IMR-90 (cell line): ENCODE measurements around the gene LRP3. TPM values are rescaled to one million over a fixed set of nuclear protein-coding genes. Genes with fewer than 3 reads are reported as not detected.
A peak's percentile ranks its signal among the peaks of the same experiment; 100 is the strongest.

Source experiments
- ATAC-seq: fragments of 200-7000 bp; cut with Tn5 transposase; 2 replicates; pipeline ENCODE4 v1.9.1; 2020; ENCODE audit warnings: low read depth, mild to moderate bottlenecking, moderate library complexity
- BruUV-seq: library from RNA; stranded (reverse); fragments of 400-500 nt; replicated peaks from 2 replicates; lab custom pipeline; 2021; lab: Mats Ljungman, UMichigan
- CTCF ChIA-PET: fragments of 300-600 bp; formaldehyde crosslinking; extraction: SDS; loops from one replicate; lab custom pipeline; 2021; ENCODE audit warnings: antibody characterized with exemption; lab: Yijun Ruan, JAX
- POLR2A ChIA-PET: fragments of 300-600 bp; sonication (Branson Sonifier 250); formaldehyde crosslinking; loops from one replicate; lab custom pipeline; 2022; ENCODE audit warnings: antibody characterized with exemption; ENCODE audit not compliant: unreplicated experiment; lab: Charles Lee
- DNase-seq: peaks from one replicate; pipeline ENCODE4 v3.0.0; 2013
- H2AFZ ChIP-seq: replicated peaks from 2 replicates; pipeline ENCODE3; 2013; ENCODE audit warnings: low read length, mild to moderate bottlenecking; ENCODE audit not compliant: poor library complexity
- H2AK5ac ChIP-seq: 2 replicates; pipeline ENCODE4 v1.6.1; 2013; ENCODE audit warnings: low read depth, low read length, inconsistent platforms
- H2AK9ac ChIP-seq: replicated peaks from 2 replicates; pipeline ENCODE3; 2013; ENCODE audit warnings: mild to moderate bottlenecking, low read depth, low read length, moderate library complexity; ENCODE audit not compliant: poor library complexity
- H2BK120ac ChIP-seq: 2 replicates; pipeline ENCODE4 v1.6.1; 2013; ENCODE audit warnings: low read depth, low read length, inconsistent platforms
- H2BK15ac ChIP-seq: 3 replicates; pipeline ENCODE4 v1.6.1; 2013; ENCODE audit warnings: low read depth, low read length, inconsistent platforms
- H2BK20ac ChIP-seq: 2 replicates; pipeline ENCODE4 v1.6.1; 2013; ENCODE audit warnings: low read depth, mild to moderate bottlenecking, inconsistent platforms, low read length, moderate library complexity
- H2BK5ac ChIP-seq: 2 replicates; pipeline ENCODE4 v1.6.1; 2013; ENCODE audit warnings: mild to moderate bottlenecking, low read depth, low read length, inconsistent platforms; ENCODE audit not compliant: poor library complexity, severe bottlenecking
- H3K14ac ChIP-seq: replicated peaks from 2 replicates; pipeline ENCODE4 v1.6.1; 2013; ENCODE audit warnings: low read depth, low read length, inconsistent platforms
- H3K18ac ChIP-seq: 2 replicates; pipeline ENCODE4 v1.6.1; 2013; ENCODE audit warnings: low read depth, low read length, control low read depth
- H3K23ac ChIP-seq: 2 replicates; pipeline ENCODE4 v1.6.1; 2013; ENCODE audit warnings: low read depth, low read length, inconsistent platforms
- H3K27ac ChIP-seq: 2 replicates; pipeline ENCODE4 v1.5.1; 2013; ENCODE audit warnings: mild to moderate bottlenecking, control low read depth, low read length; ENCODE audit not compliant: insufficient read depth
- H3K27me3 ChIP-seq: 2 replicates; pipeline ENCODE4 v1.6.1; 2013; ENCODE audit warnings: low read length; ENCODE audit not compliant: control insufficient read depth, insufficient read depth
- H3K36me3 ChIP-seq: 2 replicates; pipeline ENCODE4 v1.6.1; 2013; ENCODE audit warnings: low read length, mixed read lengths; ENCODE audit not compliant: control insufficient read depth, insufficient read depth
- H3K4ac ChIP-seq: 2 replicates; pipeline ENCODE4 v1.6.1; 2013; ENCODE audit warnings: low read depth, low read length, inconsistent platforms
- H3K4me1 ChIP-seq: 2 replicates; pipeline ENCODE4 v1.6.1; 2013; ENCODE audit warnings: low read length, mixed read lengths; ENCODE audit not compliant: control insufficient read depth, insufficient read depth
- H3K4me2 ChIP-seq: 2 replicates; pipeline ENCODE4 v1.6.1; 2013; ENCODE audit warnings: low read depth, mild to moderate bottlenecking, control low read depth, low read length, moderate library complexity
- H3K4me3 ChIP-seq: 2 replicates; pipeline ENCODE4 v1.5.1; 2013; ENCODE audit warnings: low read depth, mild to moderate bottlenecking, control low read depth, low read length, moderate library complexity; ENCODE audit not compliant: insufficient read depth
- H3K56ac ChIP-seq: 2 replicates; pipeline ENCODE4 v1.6.1; 2013; ENCODE audit warnings: low read length, inconsistent platforms; ENCODE audit not compliant: insufficient read depth; ENCODE audit errors: extremely low read depth
- H3K79me1 ChIP-seq, 2 experiments: 2 replicates each; pipeline ENCODE4 v1.6.1; 2013; ENCODE audit warnings: low read length in 2 of 2, inconsistent platforms in 1 of 2, low read depth in 1 of 2
- H3K9ac ChIP-seq: 2 replicates; pipeline ENCODE4 v1.6.1; 2013; ENCODE audit warnings: low read depth, low read length, control low read depth
- H3K9me1 ChIP-seq: 2 replicates; pipeline ENCODE4 v1.6.1; 2013; ENCODE audit warnings: low read length, inconsistent platforms; ENCODE audit not compliant: insufficient read depth
- H3K9me3 ChIP-seq: 2 replicates; pipeline ENCODE4 v1.6.1; 2013; ENCODE audit warnings: low read length; ENCODE audit not compliant: control insufficient read depth, insufficient read depth
- H4K20me1 ChIP-seq: 2 replicates; pipeline ENCODE4 v1.6.1; 2013; ENCODE audit warnings: low read length, inconsistent platforms; ENCODE audit not compliant: insufficient read depth
- H4K5ac ChIP-seq: 2 replicates; pipeline ENCODE4 v1.6.1; 2013; ENCODE audit warnings: mild to moderate bottlenecking, low read depth, low read length, control low read depth
- H4K8ac ChIP-seq, 2 experiments: 2 replicates each; pipeline ENCODE4 v1.6.1; 2013; ENCODE audit warnings: low read depth in 2 of 2, low read length in 2 of 2, control low read depth in 1 of 2, inconsistent platforms in 1 of 2
- H4K91ac ChIP-seq: 2 replicates; pipeline ENCODE4 v1.6.1; 2013; ENCODE audit warnings: low read depth, low read length, inconsistent platforms; ENCODE audit not compliant: insufficient read depth
- BHLHE40 ChIP-seq: fragments of 150-350 bp; IDR thresholded peaks from 2 replicates; pipeline ENCODE4 v1.6.1; 2016; ENCODE audit warnings: mild to moderate bottlenecking, low read depth, low read length
- CEBPB ChIP-seq: IDR thresholded peaks from 2 replicates; pipeline ENCODE4 v1.6.1; 2012; ENCODE audit warnings: low read depth, low read length, improper control_type of control experiment
- MAFK ChIP-seq: IDR thresholded peaks from 2 replicates; pipeline ENCODE4 v1.6.1; 2012; ENCODE audit warnings: low read depth, low read length, improper control_type of control experiment
- MAZ ChIP-seq: IDR thresholded peaks from 2 replicates; pipeline ENCODE4 v1.6.1; 2012; ENCODE audit warnings: low read depth, mild to moderate bottlenecking, low read length, improper control_type of control experiment, moderate library complexity, borderline replicate concordance
- MXI1 ChIP-seq: IDR thresholded peaks from 2 replicates; pipeline ENCODE4 v1.6.1; 2012; ENCODE audit warnings: low read depth, mild to moderate bottlenecking, low read length, moderate library complexity, borderline replicate concordance
- RCOR1 ChIP-seq: IDR thresholded peaks from 2 replicates; pipeline ENCODE4 v1.6.1; 2012; ENCODE audit warnings: mild to moderate bottlenecking, low read length, improper control_type of control experiment; ENCODE audit not compliant: insufficient replicate concordance
- RFX5 ChIP-seq: IDR thresholded peaks from 2 replicates; pipeline ENCODE4 v1.8.0; 2012; ENCODE audit warnings: low read depth, mild to moderate bottlenecking, low read length, moderate library complexity
- SMC3 ChIP-seq: fragments of 150-350 bp; IDR thresholded peaks from 2 replicates; pipeline ENCODE4 v1.6.1; 2016; ENCODE audit warnings: low read depth, mild to moderate bottlenecking, antibody characterized with exemption, low read length, moderate library complexity
- WGBS, 2 experiments: methylation state at CpG; one replicate each; pipeline versions ENCODE4 v1.1.5 to v1.1.7; 2013; ENCODE audit warnings: missing lambda C conversion rate in 2 of 2; ENCODE audit not compliant: insufficient read length in 1 of 2; ENCODE audit errors: extremely low coverage in 2 of 2; 5-methylcytosine and 5-hydroxymethylcytosine counted together
- dilution Hi-C: fragments of 300-500 bp; cut with HindIII; formaldehyde crosslinking; loops from one replicate; pipeline ENCODE4 v1.14.3; 2018; ENCODE audit warnings: low sequenced_read_pairs; ENCODE audit not compliant: unreplicated experiment
- in situ Hi-C: fragments of 300-500 bp; cut with MboI; formaldehyde crosslinking; loops from 3 replicates; pipeline ENCODE4 v1.14.3; 2019; ENCODE audit warnings: low sequenced_read_pairs, inconsistent platforms, mixed read lengths
- intact Hi-C: fragments of 100-400 bp; cut with micrococcal nuclease; formaldehyde crosslinking; loops from 2 replicates; pipeline ENCODE4 v1.10.0; 2022
- polyA plus RNA-seq, 3 experiments: library from polyadenylated mRNA; depleted of rRNA; stranded (reverse); fragments of >200 nt; gene quantifications; 2 replicates each; pipeline ENCODE4 v1.2.3, GENCODE V29; 2012; ENCODE audit warnings: low replicate concordance in 1 of 3
- total RNA-seq: library from RNA; depleted of rRNA; stranded (reverse); fragments of >200 nt; gene quantifications from 2 replicates; pipeline ENCODE4 v1.2.3, GENCODE V29; 2012
- TF ChIP-seq, protein P1 (sequence below): fragments of 150-350 bp; IDR thresholded peaks from 2 replicates; pipeline ENCODE4 v1.6.1; 2017; ENCODE audit warnings: mild to moderate bottlenecking, antibody characterized with exemption, low read length, low read depth
- TF ChIP-seq, protein P2 (sequence below): conservative IDR thresholded peaks from 2 replicates; pipeline ENCODE4 v1.5.1; 2012; ENCODE audit warnings: mild to moderate bottlenecking, low read depth, low read length, improper control_type of control experiment

The LRP3 gene
- total and polyA plus RNA-seq, 2 of the 4 experiments (the other 2 are of a cell fraction): 8.4 to 20.2 TPM

DNA sequence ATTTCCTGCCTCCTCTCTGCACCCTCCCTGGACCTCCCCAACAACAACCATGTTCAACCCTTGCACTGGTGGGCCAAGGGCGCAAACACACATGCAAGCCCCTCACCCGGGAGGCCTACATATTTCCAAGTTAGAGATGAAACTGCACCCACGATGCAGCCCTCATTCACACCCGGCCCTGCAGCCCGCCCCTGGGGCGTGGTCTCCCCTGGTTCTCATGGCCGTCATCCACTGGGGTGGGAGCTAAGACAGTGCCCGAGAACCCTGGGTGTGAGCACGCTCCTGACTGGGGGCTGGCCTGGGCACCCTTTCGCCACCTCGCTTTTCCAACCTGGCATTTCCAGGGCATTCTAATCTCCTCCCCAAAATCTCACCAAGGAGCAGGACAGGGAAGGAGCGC is 38.5 kb downstream of the LRP3 start:
- H3K4me1 ChIP-seq: no peaks in the 10 kb centered on the region
- H2BK120ac ChIP-seq: no peak overlapping the region
- POLR2A ChIA-PET: no interaction called here
- no peaks in the 10 kb centered on the region for H3K79me1 ChIP-seq
- H4K91ac ChIP-seq: no peak overlapping the region
- dilution Hi-C loops: no loop called here
- no peak overlapping the region for H4K5ac ChIP-seq
- in situ Hi-C loops: loop anchor here (10.0 kb wide), 1 partner anchor 532 kb away; no protein-coding TSS in a partner anchor
- TF ChIP-seq MAZ (no peak), RCOR1 (no peak), MXI1 (no peak), MAFK (no peak), BHLHE40 (no peak), RFX5 (no peak), SMC3 (no peak), CEBPB (no peak)
- TF ChIP-seq, protein P1, sequence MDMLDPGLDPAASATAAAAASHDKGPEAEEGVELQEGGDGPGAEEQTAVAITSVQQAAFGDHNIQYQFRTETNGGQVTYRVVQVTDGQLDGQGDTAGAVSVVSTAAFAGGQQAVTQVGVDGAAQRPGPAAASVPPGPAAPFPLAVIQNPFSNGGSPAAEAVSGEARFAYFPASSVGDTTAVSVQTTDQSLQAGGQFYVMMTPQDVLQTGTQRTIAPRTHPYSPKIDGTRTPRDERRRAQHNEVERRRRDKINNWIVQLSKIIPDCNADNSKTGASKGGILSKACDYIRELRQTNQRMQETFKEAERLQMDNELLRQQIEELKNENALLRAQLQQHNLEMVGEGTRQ: no peak
- TF ChIP-seq, protein P2, sequence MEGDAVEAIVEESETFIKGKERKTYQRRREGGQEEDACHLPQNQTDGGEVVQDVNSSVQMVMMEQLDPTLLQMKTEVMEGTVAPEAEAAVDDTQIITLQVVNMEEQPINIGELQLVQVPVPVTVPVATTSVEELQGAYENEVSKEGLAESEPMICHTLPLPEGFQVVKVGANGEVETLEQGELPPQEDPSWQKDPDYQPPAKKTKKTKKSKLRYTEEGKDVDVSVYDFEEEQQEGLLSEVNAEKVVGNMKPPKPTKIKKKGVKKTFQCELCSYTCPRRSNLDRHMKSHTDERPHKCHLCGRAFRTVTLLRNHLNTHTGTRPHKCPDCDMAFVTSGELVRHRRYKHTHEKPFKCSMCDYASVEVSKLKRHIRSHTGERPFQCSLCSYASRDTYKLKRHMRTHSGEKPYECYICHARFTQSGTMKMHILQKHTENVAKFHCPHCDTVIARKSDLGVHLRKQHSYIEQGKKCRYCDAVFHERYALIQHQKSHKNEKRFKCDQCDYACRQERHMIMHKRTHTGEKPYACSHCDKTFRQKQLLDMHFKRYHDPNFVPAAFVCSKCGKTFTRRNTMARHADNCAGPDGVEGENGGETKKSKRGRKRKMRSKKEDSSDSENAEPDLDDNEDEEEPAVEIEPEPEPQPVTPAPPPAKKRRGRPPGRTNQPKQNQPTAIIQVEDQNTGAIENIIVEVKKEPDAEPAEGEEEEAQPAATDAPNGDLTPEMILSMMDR: no peak
- H2BK5ac ChIP-seq: no peak overlapping the region
- no TSS peak for BruUV-seq
- no peak overlapping the region for H2AK9ac ChIP-seq
- CTCF ChIA-PET: no interaction called here
- H3K27ac ChIP-seq: no peak overlapping the region
- no peak overlapping the region for H2BK15ac ChIP-seq
- no peak overlapping the region for H3K14ac ChIP-seq
- H3K4me2 ChIP-seq: no peak overlapping the region
- no peak overlapping the region for H3K23ac ChIP-seq
- intact Hi-C loops: loop anchor here (5.0 kb wide), 1 partner anchor 450 kb away; no protein-coding TSS in a partner anchor
- H3K4ac ChIP-seq: no peak overlapping the region
- no peak overlapping the region for H2BK20ac ChIP-seq
- WGBS, 2 experiments: 60% methylated on average over 7 of the region's 12 CpGs; no CpG with 5 or more reads in 1 of the 2 experiments
- no peak overlapping the region for H4K8ac ChIP-seq
- no peak overlapping the region for H3K56ac ChIP-seq
- peaks cover 26% of the 10 kb centered on the region for H3K27me3 ChIP-seq
- no peak overlapping the region for H3K9ac ChIP-seq
- ATAC-seq (no peak), DNase-seq (no peak)
- H3K36me3 ChIP-seq: no peaks in the 10 kb centered on the region
- H3K9me1 ChIP-seq: peaks cover 7% of the 10 kb centered on the region; the same call in 1 of the 2 replicates
- no peaks in the 10 kb centered on the region for H4K20me1 ChIP-seq
- no peak overlapping the region for H3K4me3 ChIP-seq
- no peak overlapping the region for H3K18ac ChIP-seq
- H2AK5ac ChIP-seq: peak overlapping the region; percentile 4; the same call in 1 of the 2 replicates
- peaks cover 5% of the 10 kb centered on the region for H3K9me3 ChIP-seq
- H2AFZ ChIP-seq: peak overlapping the region; percentile 14
